ENCODE results near the gene TMEM212. TPM values are rescaled to one million over a fixed set of nuclear protein-coding genes. Genes with fewer than 3 reads are reported as not detected.

TMEM212 gene
- total and polyA plus RNA-seq, 2 donors (not counting 1 experiment from before 2014, with no cell fraction given) = not detected

DNA sequence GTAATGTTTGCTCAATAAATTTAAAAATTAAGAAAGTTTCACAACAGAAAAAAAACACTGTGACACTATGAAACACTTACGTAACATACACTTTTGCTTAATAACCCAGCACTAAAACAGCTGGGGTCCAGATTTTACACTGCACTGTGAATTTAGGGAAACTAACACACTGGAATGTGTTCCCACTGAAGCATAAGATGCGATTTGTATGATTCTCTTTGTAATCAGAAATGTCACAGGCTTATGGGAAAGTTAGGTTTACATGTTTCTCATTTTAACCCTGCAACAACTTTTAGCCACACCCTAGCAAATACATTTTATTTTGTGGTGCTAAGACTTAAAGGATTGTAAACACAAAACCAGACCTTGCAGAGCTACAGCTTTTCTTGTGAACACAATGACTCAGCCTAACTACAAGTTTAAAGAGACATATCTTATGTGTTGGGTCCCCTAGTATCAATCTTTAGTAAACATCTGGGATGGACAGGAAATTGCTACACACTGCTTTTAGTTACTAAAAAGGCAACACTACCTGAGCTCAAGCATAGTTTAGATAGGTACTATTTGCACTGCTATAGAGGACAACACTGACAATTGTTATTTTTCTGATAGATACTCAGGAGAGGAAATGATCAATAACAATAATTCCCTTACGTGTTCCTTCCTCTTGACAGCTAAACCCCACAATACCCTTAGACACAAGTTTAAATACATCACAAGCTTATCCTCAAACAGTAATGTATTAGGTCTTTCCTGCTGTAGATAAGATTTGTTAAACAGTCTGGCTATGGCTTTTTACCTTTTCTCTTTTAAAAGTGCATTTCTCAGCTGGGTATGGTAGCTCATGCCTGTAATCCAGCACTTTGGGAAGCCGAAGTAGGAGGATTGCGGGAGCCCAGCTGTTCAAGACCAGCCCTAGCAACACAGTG is 36.7 kb upstream of the TMEM212 start:
- intact Hi-C loops (cut with micrococcal nuclease) = no loop called here

More for the DNA sequence above, 36.7 kb upstream of the TMEM212 start:
- Histone ChIP-seq H3K27ac (ENCODE audit: low read length in 2 of 2) (no peak overlapping the region), H4K20me1 (ENCODE audit: control insufficient read depth, insufficient read depth, low read length, poor library complexity, severe bottlenecking) (no peaks in the 10 kb centered on the region), H3K36me3 (replicated peaks in 1 of 2; ENCODE audit: control extremely low read depth in 1 of 2, control insufficient read depth in 1 of 2, extremely low read depth in 1 of 2, insufficient read depth in 2 of 2, low read length in 1 of 2) (no peaks in the 10 kb centered on the region), H2AFZ (ENCODE audit: insufficient read depth, low read depth, low read length, poor library complexity, severe bottlenecking) (no peak overlapping the region), H3K9me3 (ENCODE audit: control extremely low read depth in 1 of 3, control insufficient read depth in 2 of 3, insufficient read depth in 1 of 3, low read length in 2 of 3) (peaks cover 0 to 3% (median 0%) of the 10 kb centered on the region in 3 donors), H3K4me1 (ENCODE audit: control insufficient read depth in 2 of 2, insufficient read depth in 2 of 2, low read length in 2 of 2) (peaks cover 11 to 17% of the 10 kb centered on the region in 2 donors), H3K79me2 (ENCODE audit: control insufficient read depth, insufficient read depth, low read length) (no peaks in the 10 kb centered on the region), H3K4me2 (replicated peaks; ENCODE audit: low read depth, low read length, poor library complexity, severe bottlenecking) (no peak overlapping the region), H3K27me3 (replicated peaks in 1 of 4; ENCODE audit: control extremely low read depth in 1 of 4, control insufficient read depth in 3 of 4, insufficient read depth in 4 of 4, low read length in 3 of 4) (peaks cover 0 to 19% (median 14%) of the 10 kb centered on the region in 4 experiments), H3K4me3 (ENCODE audit: control extremely low read depth in 1 of 5, extremely low read depth in 1 of 5, insufficient read depth in 1 of 5, low read depth in 2 of 5, low read length in 4 of 5) (no peak overlapping the region), H3K9ac (ENCODE audit: low read length) (no peak overlapping the region)
- no peak overlapping the region for H3K4me3 Mint-ChIP-seq
- peaks cover 14% of the 10 kb centered on the region for H3K4me1 Mint-ChIP-seq
- WGBS (ENCODE audit: insufficient coverage) = no CpG with 5 or more reads among the region's 5 CpGs
- TF ChIP-seq EZH2 (IDR thresholded peaks at IDR 0.05; ENCODE audit: borderline replicate concordance, insufficient read depth, low read depth, low read length, poor library complexity, severe bottlenecking) = no peak
- TF ChIP-seq, protein P1, sequence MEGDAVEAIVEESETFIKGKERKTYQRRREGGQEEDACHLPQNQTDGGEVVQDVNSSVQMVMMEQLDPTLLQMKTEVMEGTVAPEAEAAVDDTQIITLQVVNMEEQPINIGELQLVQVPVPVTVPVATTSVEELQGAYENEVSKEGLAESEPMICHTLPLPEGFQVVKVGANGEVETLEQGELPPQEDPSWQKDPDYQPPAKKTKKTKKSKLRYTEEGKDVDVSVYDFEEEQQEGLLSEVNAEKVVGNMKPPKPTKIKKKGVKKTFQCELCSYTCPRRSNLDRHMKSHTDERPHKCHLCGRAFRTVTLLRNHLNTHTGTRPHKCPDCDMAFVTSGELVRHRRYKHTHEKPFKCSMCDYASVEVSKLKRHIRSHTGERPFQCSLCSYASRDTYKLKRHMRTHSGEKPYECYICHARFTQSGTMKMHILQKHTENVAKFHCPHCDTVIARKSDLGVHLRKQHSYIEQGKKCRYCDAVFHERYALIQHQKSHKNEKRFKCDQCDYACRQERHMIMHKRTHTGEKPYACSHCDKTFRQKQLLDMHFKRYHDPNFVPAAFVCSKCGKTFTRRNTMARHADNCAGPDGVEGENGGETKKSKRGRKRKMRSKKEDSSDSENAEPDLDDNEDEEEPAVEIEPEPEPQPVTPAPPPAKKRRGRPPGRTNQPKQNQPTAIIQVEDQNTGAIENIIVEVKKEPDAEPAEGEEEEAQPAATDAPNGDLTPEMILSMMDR (IDR thresholded peaks at IDR 0.05) = no peak
- H3K27ac Mint-ChIP-seq = no peak overlapping the region
- H3K27me3 Mint-ChIP-seq = peaks cover 22% of the 10 kb centered on the region
- DNase-seq = no peak
- no peak for ATAC-seq (ENCODE audit: low read depth)
- no peaks in the 10 kb centered on the region for H3K9me3 Mint-ChIP-seq (ENCODE audit: insufficient read depth)
- ChIA-PET CTCF (no interaction called here), POLR2A (no interaction called here)
